Gastroesophageal sphincter (tissue), 3 donors: ENCODE measurements around the gene HCRTR1.

Experiments used
- CTCF ChIP-seq, 4 experiments: fragments of 200-600 bp in 2 of 4; fragments of 450-650 bp in 2 of 4; sonication (generic) in 1 of 4; IDR thresholded peaks; one replicate each; pipeline ENCODE4 v1.5.1; 2017 to 2019; ENCODE audit warnings: antibody characterized with exemption in 4 of 4, mild to moderate bottlenecking in 2 of 4, moderate library complexity in 2 of 4
- POLR2A ChIP-seq, 2 donors: fragments of 450-650 bp; IDR thresholded peaks; one replicate each; pipeline ENCODE4 v1.6.1; 2017; ENCODE audit warnings: antibody characterized with exemption in 2 of 2, mild to moderate bottlenecking in 2 of 2, moderate library complexity in 1 of 2

- TF ChIP-seq CTCF (IDR thresholded peaks at IDR 0.05) (no peak), POLR2A (IDR thresholded peaks at IDR 0.05) (no peak)
Measured at GRCh38 chr1:31655756-31656155, 38.3 kb downstream of the HCRTR1 start.
